GM19467 (cell line): ENCODE results near the gene ZNF609.

Experiments used
- ATAC-seq: cut with Tn5 transposase; IDR thresholded peaks from one replicate; pipeline ENCODE4 v1.9.1; 2021; ENCODE audit warnings: mild to moderate bottlenecking, moderate library complexity; ENCODE audit not compliant: unreplicated experiment

Gene ZNF609

GRCh38 chr15:64502151-64502550 is 41.8 kb downstream of the ZNF609 start:
- no peak for ATAC-seq

GRCh38 chr15:64502551-64502950 is 42.2 kb downstream of the ZNF609 start:
- ATAC-seq: no peak

GRCh38 chr15:64503197-64503596 is 42.8 kb downstream of the ZNF609 start:
- no peak for ATAC-seq

- no peak for ATAC-seq
Measured at GRCh38 chr15:64503640-64504039, 43.3 kb downstream of the ZNF609 start.

GRCh38 chr15:64507293-64507802 is 47.0 kb downstream of the ZNF609 start:
- ATAC-seq: peak; percentile 66

GRCh38 chr15:64507845-64508244 is 47.5 kb downstream of the ZNF609 start:
- ATAC-seq: no peak

- no peak for ATAC-seq
Measured at GRCh38 chr15:64513823-64514222, 53.4 kb downstream of the ZNF609 start.

GRCh38 chr15:64515196-64515595 is 54.8 kb downstream of the ZNF609 start:
- no peak for ATAC-seq

- ATAC-seq: no peak
Measured at GRCh38 chr15:64515825-64516224, 55.4 kb downstream of the ZNF609 start.

- no peak for ATAC-seq
Measured at GRCh38 chr15:64519897-64520296, 59.5 kb downstream of the ZNF609 start.

GRCh38 chr15:64521201-64521600 is 60.8 kb downstream of the ZNF609 start:
- ATAC-seq: no peak

- ATAC-seq: no peak
Measured at GRCh38 chr15:64521726-64522164, 61.4 kb downstream of the ZNF609 start.

GRCh38 chr15:64522226-64522823 is 61.9 kb downstream of the ZNF609 start:
- no peak for ATAC-seq

GRCh38 chr15:64523240-64523639 is 62.9 kb downstream of the ZNF609 start:
- ATAC-seq: no peak

GRCh38 chr15:64524778-64525177 is 64.4 kb downstream of the ZNF609 start:
- no peak for ATAC-seq

GRCh38 chr15:64525828-64526530 is 65.6 kb downstream of the ZNF609 start:
- no peak for ATAC-seq

GRCh38 chr15:64527263-64527984 is 67.0 kb downstream of the ZNF609 start:
- ATAC-seq: no peak

- ATAC-seq: no peak
Measured at GRCh38 chr15:64528871-64529270, 68.5 kb downstream of the ZNF609 start.

GRCh38 chr15:64530472-64530871 is 70.1 kb downstream of the ZNF609 start:
- ATAC-seq: no peak

- ATAC-seq: no peak
Measured at GRCh38 chr15:64530918-64531317, 70.5 kb downstream of the ZNF609 start.

- no peak for ATAC-seq
Measured at GRCh38 chr15:64532521-64533315, 72.3 kb downstream of the ZNF609 start.
